GM19240 (cell line): ENCODE measurements around the gene FAM181A.

Experiments used
- DNase-seq: peaks from one replicate; pipeline ENCODE4 v3.0.0; 2011; ENCODE audit warnings: low spot score; ENCODE audit not compliant: insufficient read length

The FAM181A gene

DNA sequence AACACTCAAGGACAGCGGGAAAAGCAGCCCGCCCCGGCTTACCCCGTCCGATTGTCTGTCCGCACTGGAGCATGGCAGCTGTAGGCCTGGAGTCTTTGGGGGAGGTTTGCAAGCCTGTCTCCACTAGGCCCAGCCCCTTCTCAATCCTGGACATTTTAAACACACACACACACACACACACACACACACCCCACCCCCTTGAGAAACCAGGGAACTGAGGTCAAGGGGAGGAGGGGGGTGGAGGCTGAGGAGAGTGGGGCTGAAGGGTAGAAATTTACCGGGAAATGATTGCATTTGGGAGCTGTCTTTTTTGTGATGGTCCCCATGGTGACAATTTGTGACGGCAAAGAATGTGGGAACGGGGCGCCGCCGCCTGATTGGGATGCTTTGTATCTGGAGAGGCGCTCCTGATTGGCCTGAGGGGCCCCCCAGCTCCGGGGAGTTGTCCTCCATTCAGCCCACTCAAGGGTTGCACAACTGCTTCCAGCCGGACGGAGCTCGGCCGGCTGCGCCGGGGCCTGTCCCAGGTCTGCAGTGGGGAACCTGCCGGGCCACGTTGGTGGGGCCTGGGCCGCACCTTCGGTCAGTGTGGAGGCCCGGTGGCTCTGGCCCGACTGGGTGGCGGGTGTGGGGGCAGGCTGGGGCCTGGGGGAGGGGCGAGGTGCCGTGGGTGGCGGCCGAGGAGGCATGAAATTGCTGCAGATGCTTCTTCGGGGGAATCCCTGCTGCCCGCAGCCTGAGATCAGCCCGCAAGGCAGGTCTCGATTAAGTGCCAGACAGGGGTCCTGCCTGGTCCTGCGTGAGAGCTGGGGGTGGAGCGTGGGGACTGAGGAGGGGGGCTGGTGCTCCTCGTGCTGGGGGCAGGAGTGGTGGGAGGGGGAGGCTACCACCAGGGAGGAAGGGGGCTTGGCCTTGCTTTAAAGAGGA lies at the start of gene FAM181A:
Gene FAM181A, plus strand, starts transcription at position 472 of the 927 bp plus-strand sequence. CDS start 942 bp downstream, outside the sequence.
- no peak for DNase-seq

GRCh38 chr14:93878212-93878611 lies 48.9 kb upstream of the FAM181A start:
- no peak for DNase-seq

DNA sequence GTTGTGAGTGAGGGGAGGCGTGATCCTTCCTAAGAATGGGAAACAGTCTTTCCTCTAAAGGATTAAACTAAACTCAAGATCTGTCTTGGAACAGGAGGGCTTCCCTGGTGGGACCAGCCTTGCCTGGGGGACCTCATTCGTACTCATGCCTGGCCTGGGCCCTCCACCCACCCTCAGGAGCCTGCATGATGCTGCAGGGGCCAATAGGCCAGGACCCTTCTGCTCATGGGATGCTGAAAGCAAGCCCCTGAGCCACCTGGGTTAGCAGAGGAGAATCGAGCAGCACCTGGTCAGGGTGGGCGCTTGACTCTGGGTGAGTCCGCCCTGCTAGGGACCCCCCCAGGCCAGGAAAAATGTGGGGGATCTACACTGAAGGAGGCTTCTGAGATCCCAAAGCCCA lies 48.3 kb upstream of the FAM181A start:
- no peak for DNase-seq

- no peak for DNase-seq
These were observed 47.7 kb upstream of the FAM181A start for GRCh38 chr14:93879362-93879983.

GRCh38 chr14:93880021-93880820 lies 46.9 kb upstream of the FAM181A start:
- no peak for DNase-seq

- DNase-seq: no peak
These were observed 42.2 kb upstream of the FAM181A start for GRCh38 chr14:93884950-93885349.

DNA sequence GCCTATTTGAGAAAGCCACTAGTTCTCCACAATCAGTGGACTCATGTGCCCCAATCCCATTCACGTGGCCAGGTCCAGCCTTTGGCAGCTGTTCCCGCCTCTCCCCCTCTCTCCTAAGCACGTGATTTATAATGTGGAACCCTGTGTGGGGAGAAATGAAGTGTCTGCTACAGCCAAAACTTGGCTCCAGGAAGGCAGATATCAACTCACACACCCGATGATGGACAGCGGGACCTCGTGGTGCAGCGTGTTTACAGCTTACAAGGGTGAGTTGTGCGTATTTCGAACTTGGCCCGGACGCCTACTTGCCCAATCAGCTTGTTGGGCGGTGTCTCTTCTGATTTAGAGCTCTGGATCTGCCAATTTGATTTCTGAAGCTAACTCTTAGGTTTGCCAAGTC lies 38.1 kb upstream of the FAM181A start:
- DNase-seq: no peak

DNA sequence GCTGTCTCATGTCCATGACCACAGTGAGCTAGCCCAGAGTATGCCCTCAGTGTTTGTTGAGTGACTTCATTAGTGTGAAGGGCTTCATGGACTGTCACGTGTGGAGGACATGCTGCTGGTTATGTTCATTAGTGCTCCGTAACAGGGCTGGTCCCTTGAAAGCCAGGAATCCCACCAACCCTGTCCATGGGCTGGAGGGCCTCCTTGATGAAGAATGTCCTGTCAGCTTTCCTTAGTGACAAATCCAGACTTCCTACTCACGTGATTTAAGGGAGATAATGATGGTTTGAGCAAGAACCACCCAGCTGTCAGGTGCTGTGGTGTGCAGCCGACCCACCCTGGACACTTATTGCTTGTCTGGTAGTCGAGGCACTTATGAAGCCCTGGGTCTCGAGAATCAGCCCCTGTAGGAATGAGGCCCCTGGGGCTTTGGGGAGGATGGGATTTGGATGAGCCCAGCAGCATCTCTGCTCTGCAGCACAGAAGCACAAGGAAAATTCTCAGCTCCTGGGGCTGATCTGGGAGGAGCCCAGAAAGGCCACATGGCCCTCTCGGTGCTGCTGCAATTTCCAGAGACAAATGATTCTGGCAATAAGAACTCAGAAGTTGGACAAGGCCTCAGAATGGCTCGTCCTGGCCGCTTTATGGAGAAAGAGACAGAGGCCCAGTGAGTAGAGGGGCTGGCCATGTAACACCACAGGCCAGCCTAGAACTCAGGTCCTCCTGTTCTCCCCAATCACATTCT lies 37.2 kb upstream of the FAM181A start:
- DNase-seq: no peak

GRCh38 chr14:93891756-93892504 lies 35.2 kb upstream of the FAM181A start:
- DNase-seq: no peak

GRCh38 chr14:93892505-93892839 lies 34.7 kb upstream of the FAM181A start:
- no peak for DNase-seq

DNA sequence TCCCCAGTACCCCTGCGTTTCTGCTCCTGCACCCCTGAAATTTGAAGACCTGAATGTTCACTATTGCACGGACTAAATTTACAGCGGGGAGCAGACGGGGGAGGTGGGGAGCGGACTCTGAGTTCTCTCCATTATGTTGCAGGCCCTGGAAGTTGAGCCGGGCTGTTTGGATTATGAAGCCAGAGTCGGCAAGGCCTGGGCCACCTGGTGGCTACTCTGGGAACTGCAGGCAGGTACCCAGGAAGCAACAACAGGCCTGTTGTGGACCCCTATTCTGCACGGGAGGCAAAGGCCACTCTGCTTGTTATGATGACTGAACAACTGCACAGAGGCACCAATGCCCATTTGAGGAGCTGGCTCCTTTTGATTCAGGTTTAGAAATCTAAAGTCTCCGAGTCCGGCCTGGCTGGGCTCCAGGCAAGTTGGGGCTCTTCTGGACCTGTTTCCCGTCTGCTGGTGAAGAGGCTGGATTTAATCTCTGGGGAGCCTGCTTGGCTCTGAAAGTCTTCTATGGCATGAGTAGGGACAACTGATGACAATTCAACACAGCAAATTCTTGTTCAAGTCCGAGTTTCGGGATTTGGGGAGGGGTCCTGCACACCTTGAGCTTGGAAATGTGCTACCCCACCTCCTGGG lies 34.1 kb upstream of the FAM181A start:
- peak; percentile 45 for DNase-seq

DNA sequence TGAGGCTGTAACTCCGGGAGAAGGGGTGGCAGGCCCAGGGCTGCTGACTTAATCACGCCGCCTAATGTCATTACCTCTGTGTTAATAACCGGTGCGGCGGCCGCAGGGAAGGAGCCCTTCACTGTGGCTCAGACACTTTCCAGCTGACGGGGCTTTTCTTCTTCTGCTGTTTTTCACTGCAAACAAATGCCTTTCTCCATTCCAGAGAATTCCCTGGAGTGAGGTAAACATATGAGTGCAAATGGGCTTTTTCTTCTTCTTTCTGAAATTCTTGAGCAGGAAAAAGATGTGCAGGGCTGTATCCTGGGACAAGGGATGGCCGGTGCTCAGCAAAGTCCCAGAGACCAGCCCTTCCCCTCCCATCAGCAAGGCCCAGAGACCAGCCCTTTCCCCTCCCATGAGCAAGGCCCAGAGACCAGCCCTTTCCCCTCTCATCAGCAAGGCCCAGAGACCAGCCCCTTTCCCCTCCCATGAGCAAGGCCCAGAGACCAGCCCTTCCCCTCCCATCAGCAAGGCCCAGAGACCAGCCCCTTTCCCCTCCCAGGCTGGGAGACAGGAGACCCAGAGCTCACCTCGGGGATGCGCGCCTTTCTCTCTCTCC lies 33.4 kb upstream of the FAM181A start:
- DNase-seq: no peak

DNA sequence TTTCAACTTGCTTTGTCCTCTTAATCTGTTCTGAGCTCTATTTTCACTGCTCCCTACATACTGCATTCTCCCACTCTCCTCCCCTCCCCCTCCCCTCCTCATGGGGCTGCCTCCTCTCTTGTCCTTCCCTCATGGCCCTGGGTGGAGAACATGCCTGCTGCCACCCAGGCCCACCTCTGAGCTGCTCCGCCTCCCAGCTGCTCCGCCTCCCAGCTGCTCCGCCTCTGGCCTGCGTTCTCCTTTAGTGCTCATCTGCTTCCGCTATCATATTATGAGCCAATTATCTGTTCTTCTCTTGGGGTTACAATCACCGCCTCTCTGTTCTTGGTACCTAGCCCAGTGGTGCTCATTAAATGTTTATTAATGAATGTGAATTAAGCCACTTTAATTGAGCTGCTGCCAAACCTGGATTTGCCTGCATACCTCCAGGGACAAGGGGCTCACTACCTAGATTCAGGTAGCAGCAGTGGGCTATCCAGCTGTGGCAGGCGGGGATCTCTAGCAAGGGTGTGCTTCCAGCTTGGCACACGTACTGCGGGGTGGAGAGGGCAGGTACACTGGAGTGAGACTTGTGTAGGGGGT lies 32.0 kb upstream of the FAM181A start:
- no peak for DNase-seq

DNA sequence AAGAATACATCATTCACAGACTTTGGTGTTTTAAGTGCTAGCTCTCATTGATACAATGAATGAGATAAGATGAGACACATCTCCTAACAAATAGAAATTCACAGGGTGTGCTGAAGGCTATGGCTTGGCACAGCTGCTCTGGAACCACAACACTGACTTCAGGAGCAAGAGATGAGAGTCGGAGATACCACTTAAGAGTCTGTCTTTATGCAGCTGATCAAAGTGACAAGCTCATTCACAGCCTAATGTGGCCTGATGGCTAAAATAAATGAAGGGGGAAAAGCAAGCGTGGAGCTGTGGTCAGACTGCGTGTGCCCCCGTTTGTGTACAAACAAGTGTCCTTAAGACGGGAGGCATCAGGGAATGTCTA lies 29.7 kb upstream of the FAM181A start:
- DNase-seq: no peak

GRCh38 chr14:93898081-93898611 lies 29.0 kb upstream of the FAM181A start:
- no peak for DNase-seq

DNA sequence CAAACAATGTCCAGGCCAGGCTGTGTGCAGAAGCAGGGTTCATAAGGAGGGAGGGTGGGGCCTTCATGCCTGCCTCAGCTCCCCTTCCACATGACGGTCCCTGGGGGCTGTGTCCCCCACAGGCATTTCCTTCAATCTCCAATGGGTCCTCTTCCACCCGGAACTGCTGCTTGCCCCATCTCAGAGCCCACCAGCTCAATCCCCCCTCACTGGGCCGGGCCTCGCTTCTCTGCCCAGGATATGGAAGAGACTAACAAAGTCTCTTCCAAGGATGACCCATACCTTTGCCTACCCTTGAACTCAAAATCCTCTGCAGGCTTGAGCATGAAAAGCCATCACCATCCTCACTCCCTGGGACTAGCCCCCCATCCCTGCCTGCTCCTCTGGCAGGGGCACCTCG lies 28.4 kb upstream of the FAM181A start:
- no peak for DNase-seq

GRCh38 chr14:93901813-93902212 lies 25.3 kb upstream of the FAM181A start:
- DNase-seq: no peak

DNA sequence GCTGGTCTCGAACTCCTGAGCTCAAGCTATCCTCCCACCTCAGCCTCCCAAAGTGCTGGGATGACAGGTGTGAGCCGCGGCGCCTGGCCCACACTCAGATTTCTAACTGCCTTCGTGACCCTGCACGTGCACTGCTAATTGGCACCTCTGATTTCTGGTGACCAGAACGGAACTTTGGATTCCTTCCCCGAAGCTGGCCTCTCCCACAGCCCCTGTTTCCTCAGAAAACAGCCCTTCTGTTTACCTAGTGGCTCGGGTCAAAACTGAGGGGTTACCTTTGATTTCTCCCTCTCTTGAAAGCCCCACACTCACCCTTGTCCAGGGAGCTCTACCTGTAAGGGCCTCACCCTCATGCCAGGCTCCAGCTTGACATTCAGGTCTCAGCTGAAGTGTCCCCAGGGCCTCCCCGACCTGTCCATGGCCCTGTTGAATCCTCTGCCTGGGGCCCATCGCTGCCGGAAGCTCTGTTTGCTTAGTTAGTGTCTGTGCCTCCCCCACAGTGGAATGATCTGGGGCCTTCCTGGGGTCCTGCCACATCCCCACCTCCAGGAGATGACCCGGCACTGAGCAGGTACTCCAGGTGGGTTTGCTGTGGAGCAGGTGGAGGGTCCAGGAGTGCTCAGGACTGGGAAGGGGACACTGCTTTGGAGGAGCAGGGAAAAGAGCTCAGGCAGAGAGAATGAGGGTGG lies 24.4 kb upstream of the FAM181A start:
- DNase-seq: no peak
